ENCODE measurements around the gene FGF12. TPM values are rescaled to one million over a fixed set of nuclear protein-coding genes. Genes with fewer than 3 reads are reported as not detected.

The FGF12 gene
- total RNA-seq, 1 donor from 2014 or later: not detected

- no peak for DNase-seq (ENCODE audit: low spot score)
- Mint-ChIP-seq H3K27ac (no peak overlapping the region), H3K9me3 (no peaks in the 10 kb centered on the region), H3K4me3 (ENCODE audit: low read depth) (no peak overlapping the region), H3K4me1 (ENCODE audit: low read depth) (no peaks in the 10 kb centered on the region), H3K36me3 (ENCODE audit: low read depth) (no peaks in the 10 kb centered on the region), H3K27me3 (ENCODE audit: low read depth) (no peaks in the 10 kb centered on the region)
- intact Hi-C loops (cut with micrococcal nuclease): no loop called here
These were observed 540.8 kb downstream of the FGF12 start for GRCh38 chr3:192186498-192186897.

DNA sequence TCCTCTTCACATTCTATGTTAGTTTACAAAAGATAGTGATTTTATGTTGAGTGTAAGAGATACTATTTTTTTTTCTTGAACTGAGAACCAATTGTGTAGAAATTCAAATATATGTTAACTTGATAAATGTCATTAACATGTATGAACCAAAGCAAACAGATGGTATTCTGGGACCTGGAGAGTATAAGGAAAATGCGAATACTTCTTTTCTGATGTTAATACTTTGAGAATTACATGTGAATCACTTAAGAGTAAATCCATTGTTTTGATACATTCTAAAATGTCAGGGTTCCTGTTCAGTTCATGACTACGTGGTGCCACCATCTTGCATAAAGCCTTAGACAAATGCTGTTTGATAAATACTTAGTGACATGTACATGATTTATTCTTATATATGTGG, 541.3 kb downstream of the FGF12 start:
- Mint-ChIP-seq H3K27me3 (ENCODE audit: low read depth) (no peaks in the 10 kb centered on the region), H3K27ac (no peak overlapping the region), H3K36me3 (ENCODE audit: low read depth) (no peaks in the 10 kb centered on the region), H3K4me3 (ENCODE audit: low read depth) (no peak overlapping the region), H3K4me1 (ENCODE audit: low read depth) (no peaks in the 10 kb centered on the region), H3K9me3 (no peaks in the 10 kb centered on the region)
- no peak for DNase-seq (ENCODE audit: low spot score)
- intact Hi-C loops (cut with micrococcal nuclease): no loop called here

GRCh38 chr3:192183109-192183508, 544.2 kb downstream of the FGF12 start:
- DNase-seq (ENCODE audit: low spot score): no peak
- no peaks in the 10 kb centered on the region for H3K36me3 Mint-ChIP-seq (ENCODE audit: low read depth)
- H3K27me3 Mint-ChIP-seq (ENCODE audit: low read depth): no peaks in the 10 kb centered on the region
- no peak overlapping the region for H3K27ac Mint-ChIP-seq
- H3K4me3 Mint-ChIP-seq (ENCODE audit: low read depth): no peak overlapping the region
- H3K9me3 Mint-ChIP-seq: no peaks in the 10 kb centered on the region
- intact Hi-C loops (cut with micrococcal nuclease): no loop called here
- H3K4me1 Mint-ChIP-seq (ENCODE audit: low read depth): no peaks in the 10 kb centered on the region

GRCh38 chr3:192181151-192181550, 546.2 kb downstream of the FGF12 start:
- no peaks in the 10 kb centered on the region for H3K9me3 Mint-ChIP-seq
- H3K36me3 Mint-ChIP-seq (ENCODE audit: low read depth): no peaks in the 10 kb centered on the region
- no peak overlapping the region for H3K27ac Mint-ChIP-seq
- no peak overlapping the region for H3K4me3 Mint-ChIP-seq (ENCODE audit: low read depth)
- H3K4me1 Mint-ChIP-seq (ENCODE audit: low read depth): no peaks in the 10 kb centered on the region
- no peak for DNase-seq (ENCODE audit: low spot score)
- intact Hi-C loops (cut with micrococcal nuclease): no loop called here
- no peaks in the 10 kb centered on the region for H3K27me3 Mint-ChIP-seq (ENCODE audit: low read depth)

GRCh38 chr3:192177383-192177782, 550.0 kb downstream of the FGF12 start:
- no peak for DNase-seq (ENCODE audit: low spot score)
- Mint-ChIP-seq H3K4me3 (ENCODE audit: low read depth) (no peak overlapping the region), H3K4me1 (ENCODE audit: low read depth) (no peaks in the 10 kb centered on the region), H3K27me3 (ENCODE audit: low read depth) (no peaks in the 10 kb centered on the region), H3K36me3 (ENCODE audit: low read depth) (no peaks in the 10 kb centered on the region), H3K27ac (no peak overlapping the region), H3K9me3 (no peaks in the 10 kb centered on the region)
- intact Hi-C loops (cut with micrococcal nuclease): no loop called here

GRCh38 chr3:192174283-192174682, 553.1 kb downstream of the FGF12 start:
- no peaks in the 10 kb centered on the region for H3K9me3 Mint-ChIP-seq
- intact Hi-C loops (cut with micrococcal nuclease): no loop called here
- DNase-seq (ENCODE audit: low spot score): no peak
- H3K36me3 Mint-ChIP-seq (ENCODE audit: low read depth): no peaks in the 10 kb centered on the region
- no peak overlapping the region for H3K4me3 Mint-ChIP-seq (ENCODE audit: low read depth)
- no peaks in the 10 kb centered on the region for H3K4me1 Mint-ChIP-seq (ENCODE audit: low read depth)
- no peaks in the 10 kb centered on the region for H3K27me3 Mint-ChIP-seq (ENCODE audit: low read depth)
- H3K27ac Mint-ChIP-seq: no peak overlapping the region

DNA sequence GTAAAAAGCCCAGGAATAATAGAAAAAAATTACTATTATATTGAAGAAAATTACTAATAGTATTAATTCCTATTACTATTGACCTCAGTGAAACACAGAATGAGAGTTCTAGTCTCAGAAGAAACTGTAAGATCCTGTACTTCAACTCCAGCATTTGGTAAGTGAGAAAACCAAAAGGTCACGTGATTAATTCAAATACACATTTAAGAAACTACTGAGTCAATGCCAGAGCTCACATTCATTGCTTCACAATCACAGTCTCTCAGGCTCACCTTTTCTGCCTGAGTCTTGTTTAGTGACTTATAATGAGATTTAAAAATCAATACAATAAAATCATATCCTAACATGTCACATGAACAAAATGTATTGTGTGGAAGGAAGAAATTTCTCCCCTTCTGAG, 556.1 kb downstream of the FGF12 start:
- H3K9me3 Mint-ChIP-seq: no peaks in the 10 kb centered on the region
- intact Hi-C loops (cut with micrococcal nuclease): no loop called here
- H3K27me3 Mint-ChIP-seq (ENCODE audit: low read depth): no peaks in the 10 kb centered on the region
- no peak for DNase-seq (ENCODE audit: low spot score)
- no peak overlapping the region for H3K4me3 Mint-ChIP-seq (ENCODE audit: low read depth)
- no peaks in the 10 kb centered on the region for H3K36me3 Mint-ChIP-seq (ENCODE audit: low read depth)
- no peak overlapping the region for H3K27ac Mint-ChIP-seq
- H3K4me1 Mint-ChIP-seq (ENCODE audit: low read depth): no peaks in the 10 kb centered on the region

- Mint-ChIP-seq H3K36me3 (ENCODE audit: low read depth) (no peaks in the 10 kb centered on the region), H3K27me3 (ENCODE audit: low read depth) (no peaks in the 10 kb centered on the region), H3K4me3 (ENCODE audit: low read depth) (no peak overlapping the region), H3K9me3 (no peaks in the 10 kb centered on the region), H3K4me1 (ENCODE audit: low read depth) (no peaks in the 10 kb centered on the region), H3K27ac (no peak overlapping the region)
- DNase-seq (ENCODE audit: low spot score): no peak
- intact Hi-C loops (cut with micrococcal nuclease): no loop called here
These were observed 556.7 kb downstream of the FGF12 start for GRCh38 chr3:192170659-192171058.

DNA sequence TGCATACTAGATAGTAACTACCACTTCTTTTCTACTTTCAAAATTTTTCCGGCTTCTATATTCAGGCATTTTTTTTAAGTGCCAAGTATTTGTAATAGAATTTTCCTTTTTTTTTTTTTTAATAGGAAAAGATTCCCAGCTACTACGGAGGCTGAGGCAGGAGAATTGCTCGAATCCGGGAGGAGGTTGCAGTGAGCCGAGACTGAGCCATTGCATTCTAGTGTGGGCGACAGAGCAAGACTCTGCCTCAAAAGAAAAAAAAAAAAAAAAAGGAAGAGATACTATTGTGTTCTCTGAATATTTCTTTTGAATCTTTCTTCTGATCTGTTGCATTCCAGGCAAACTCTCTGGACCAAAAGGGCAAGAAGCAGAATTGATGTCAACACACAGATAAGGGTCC, 557.3 kb downstream of the FGF12 start:
- Mint-ChIP-seq H3K4me1 (ENCODE audit: low read depth) (no peaks in the 10 kb centered on the region), H3K27me3 (ENCODE audit: low read depth) (no peaks in the 10 kb centered on the region), H3K36me3 (ENCODE audit: low read depth) (no peaks in the 10 kb centered on the region), H3K9me3 (no peaks in the 10 kb centered on the region), H3K4me3 (ENCODE audit: low read depth) (no peak overlapping the region), H3K27ac (no peak overlapping the region)
- intact Hi-C loops (cut with micrococcal nuclease): no loop called here
- no peak for DNase-seq (ENCODE audit: low spot score)

- H3K36me3 Mint-ChIP-seq (ENCODE audit: low read depth): no peaks in the 10 kb centered on the region
- no peak for DNase-seq (ENCODE audit: low spot score)
- intact Hi-C loops (cut with micrococcal nuclease): no loop called here
- no peak overlapping the region for H3K27ac Mint-ChIP-seq
- H3K4me3 Mint-ChIP-seq (ENCODE audit: low read depth): no peak overlapping the region
- H3K27me3 Mint-ChIP-seq (ENCODE audit: low read depth): no peaks in the 10 kb centered on the region
- H3K9me3 Mint-ChIP-seq: no peaks in the 10 kb centered on the region
- H3K4me1 Mint-ChIP-seq (ENCODE audit: low read depth): no peaks in the 10 kb centered on the region
These were observed 557.9 kb downstream of the FGF12 start for GRCh38 chr3:192169332-192169915.

DNA sequence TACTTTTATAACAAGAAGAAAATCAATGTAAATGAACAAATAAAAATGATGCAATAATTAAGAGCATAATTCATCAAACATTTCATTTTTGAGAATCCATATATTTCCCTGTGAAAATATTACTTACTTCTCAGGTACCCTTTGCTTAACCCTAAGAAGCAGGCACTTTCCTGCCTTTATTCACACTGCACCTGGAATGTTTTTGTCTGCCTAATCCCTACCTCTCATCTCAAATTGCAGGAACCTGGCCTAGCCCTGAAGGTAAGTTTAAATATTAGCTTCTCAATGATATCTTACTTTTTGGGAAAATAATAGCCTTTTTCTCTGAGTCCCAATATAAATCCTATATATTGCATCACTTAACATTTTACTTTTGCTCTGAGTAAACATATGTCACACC, 559.1 kb downstream of the FGF12 start:
- Mint-ChIP-seq H3K27me3 (ENCODE audit: low read depth) (no peaks in the 10 kb centered on the region), H3K36me3 (ENCODE audit: low read depth) (no peaks in the 10 kb centered on the region)
- intact Hi-C loops (cut with micrococcal nuclease): no loop called here

GRCh38 chr3:192165552-192165951, 561.8 kb downstream of the FGF12 start:
- Mint-ChIP-seq H3K36me3 (ENCODE audit: low read depth) (no peaks in the 10 kb centered on the region), H3K4me3 (ENCODE audit: low read depth) (no peak overlapping the region), H3K9me3 (no peaks in the 10 kb centered on the region), H3K27ac (no peak overlapping the region), H3K4me1 (ENCODE audit: low read depth) (no peaks in the 10 kb centered on the region), H3K27me3 (ENCODE audit: low read depth) (no peaks in the 10 kb centered on the region)
- no peak for DNase-seq (ENCODE audit: low spot score)
- intact Hi-C loops (cut with micrococcal nuclease): no loop called here

More for the DNA sequence above, 559.1 kb downstream of the FGF12 start:
- H3K9me3 Mint-ChIP-seq: no peaks in the 10 kb centered on the region
- H3K27ac Mint-ChIP-seq: no peak overlapping the region
- H3K4me1 Mint-ChIP-seq (ENCODE audit: low read depth): no peaks in the 10 kb centered on the region
- H3K4me3 Mint-ChIP-seq (ENCODE audit: low read depth): no peak overlapping the region
- no peak for DNase-seq (ENCODE audit: low spot score)

GRCh38 chr3:192161661-192162060, 565.7 kb downstream of the FGF12 start:
- H3K36me3 Mint-ChIP-seq (ENCODE audit: low read depth): no peaks in the 10 kb centered on the region
- H3K9me3 Mint-ChIP-seq: no peaks in the 10 kb centered on the region
- no peaks in the 10 kb centered on the region for H3K27me3 Mint-ChIP-seq (ENCODE audit: low read depth)
- no peaks in the 10 kb centered on the region for H3K4me1 Mint-ChIP-seq (ENCODE audit: low read depth)
- intact Hi-C loops (cut with micrococcal nuclease): no loop called here
- DNase-seq (ENCODE audit: low spot score): no peak
- H3K27ac Mint-ChIP-seq: no peak overlapping the region
- H3K4me3 Mint-ChIP-seq (ENCODE audit: low read depth): no peak overlapping the region

- H3K4me3 Mint-ChIP-seq (ENCODE audit: low read depth): no peak overlapping the region
- DNase-seq (ENCODE audit: low spot score): no peak
- H3K36me3 Mint-ChIP-seq (ENCODE audit: low read depth): no peaks in the 10 kb centered on the region
- H3K4me1 Mint-ChIP-seq (ENCODE audit: low read depth): no peaks in the 10 kb centered on the region
- no peaks in the 10 kb centered on the region for H3K9me3 Mint-ChIP-seq
- intact Hi-C loops (cut with micrococcal nuclease): no loop called here
- H3K27ac Mint-ChIP-seq: no peak overlapping the region
- no peaks in the 10 kb centered on the region for H3K27me3 Mint-ChIP-seq (ENCODE audit: low read depth)
These were observed 571.0 kb downstream of the FGF12 start for GRCh38 chr3:192156382-192156781.
